HepG2 (cell line): ENCODE data around the gene ORC3. TPM values are rescaled to one million over a fixed set of nuclear protein-coding genes. Genes with fewer than 3 reads are reported as not detected.

Experiments used
- BCL3 ChIP-seq: sonication (generic); formaldehyde crosslinking; IDR thresholded peaks from 2 replicates; pipeline ENCODE4 v1.5.1; 2020; ENCODE audit warnings: mild to moderate bottlenecking, missing genetic modification reagents, moderate library complexity
- BRF2 ChIP-seq: sonication (generic); formaldehyde crosslinking; IDR thresholded peaks from 2 replicates; pipeline ENCODE4 v1.8.1; 2022; ENCODE audit warnings: mild to moderate bottlenecking, missing genetic modification reagents
- CHCHD3 ChIP-seq: sonication (generic); formaldehyde crosslinking; IDR thresholded peaks from 2 replicates; pipeline ENCODE4 v1.8.0; 2022; ENCODE audit warnings: mild to moderate bottlenecking, missing genetic modification reagents, moderate library complexity
- DRAP1 ChIP-seq: IDR thresholded peaks from 2 replicates; pipeline ENCODE4 v1.6.1; 2016; ENCODE audit warnings: missing genetic modification reagents, missing compliant biosample characterization
- FOXC1 ChIP-seq: sonication (generic); formaldehyde crosslinking; IDR thresholded peaks from 2 replicates; pipeline ENCODE4 v1.8.0; 2022; ENCODE audit warnings: mild to moderate bottlenecking, missing genetic modification reagents, borderline replicate concordance
- GABPA ChIP-seq, 2 experiments: IDR thresholded peaks; 2 replicates each; pipeline ENCODE4 v1.6.1; 2011 to 2016; ENCODE audit warnings: low read depth in 2 of 2, low read length in 1 of 2, missing biosample characterization in 1 of 2, missing genetic modification characterization in 1 of 2
- HIC2 ChIP-seq: sonication (generic); formaldehyde crosslinking; IDR thresholded peaks from 2 replicates; pipeline ENCODE4 v1.9.0; 2022; ENCODE audit warnings: low read depth, missing genetic modification reagents
- IRF2 ChIP-seq: IDR thresholded peaks from 2 replicates; pipeline ENCODE4 v1.6.1; 2018; ENCODE audit warnings: missing genetic modification reagents, missing compliant biosample characterization
- KMT2B ChIP-seq: IDR thresholded peaks from 2 replicates; pipeline ENCODE4 v1.6.1; 2016; ENCODE audit warnings: missing genetic modification reagents, missing compliant biosample characterization
- NCOA2 ChIP-seq: sonication (generic); formaldehyde crosslinking; IDR thresholded peaks from 2 replicates; pipeline ENCODE4 v1.8.0; 2022; ENCODE audit warnings: inconsistent platforms
- NCOA5 ChIP-seq: sonication (generic); formaldehyde crosslinking; IDR thresholded peaks from 2 replicates; pipeline ENCODE4 v1.4.0; 2020; ENCODE audit warnings: missing genetic modification reagents
- NR2F2 ChIP-seq: IDR thresholded peaks from 2 replicates; pipeline ENCODE4 v1.6.1; 2012; ENCODE audit warnings: low read depth, inconsistent platforms, borderline replicate concordance
- POLR2A ChIP-seq, 2 experiments: IDR thresholded peaks; 2 replicates each; pipeline ENCODE4 v1.6.1; 2011; ENCODE audit warnings: low read depth in 2 of 2, low read length in 2 of 2, mild to moderate bottlenecking in 1 of 2, moderate library complexity in 1 of 2; ENCODE audit not compliant: insufficient read depth in 1 of 2
- POLR2AphosphoS2 ChIP-seq: IDR thresholded peaks from 2 replicates; pipeline ENCODE4 v1.6.1; 2011; ENCODE audit warnings: low read depth, low read length, improper control_type of control experiment
- RBM39 ChIP-seq: fragments of 200-400 bp; formaldehyde crosslinking; IDR thresholded peaks from one replicate; pipeline ENCODE4 v1.6.1; 2018; ENCODE audit warnings: antibody characterized with exemption, mild to moderate bottlenecking, low read depth, low read length; ENCODE audit not compliant: poor library complexity, severe bottlenecking
- ZFP90 ChIP-seq: sonication (generic); formaldehyde crosslinking; IDR thresholded peaks from 2 replicates; pipeline ENCODE4 v1.8.0; 2022; ENCODE audit warnings: missing genetic modification reagents, mild to moderate bottlenecking, inconsistent platforms, borderline replicate concordance
- ZNF143 ChIP-seq: sonication (generic); formaldehyde crosslinking; IDR thresholded peaks from 2 replicates; pipeline ENCODE4 v1.4.0; 2020; ENCODE audit warnings: missing genetic modification reagents
- ZNF260 ChIP-seq: sonication (generic); formaldehyde crosslinking; IDR thresholded peaks from 2 replicates; pipeline ENCODE4 v1.4.0; 2020; ENCODE audit warnings: missing genetic modification reagents, low read depth, mild to moderate bottlenecking, borderline replicate concordance
- ZNF329 ChIP-seq: sonication (generic); formaldehyde crosslinking; IDR thresholded peaks from 2 replicates; pipeline ENCODE4 v1.9.0; 2021; ENCODE audit warnings: low read depth, mild to moderate bottlenecking, missing genetic modification reagents
- ZNF335 ChIP-seq: sonication (generic); formaldehyde crosslinking; IDR thresholded peaks from 2 replicates; pipeline ENCODE4 v1.4.0; 2020; ENCODE audit warnings: missing genetic modification reagents
- ZNF383 ChIP-seq: sonication (generic); formaldehyde crosslinking; IDR thresholded peaks from 2 replicates; pipeline ENCODE4 v1.4.0; 2020; ENCODE audit warnings: missing genetic modification reagents, mild to moderate bottlenecking, borderline replicate concordance
- ZNF496 ChIP-seq: sonication (generic); formaldehyde crosslinking; IDR thresholded peaks from 2 replicates; pipeline ENCODE4 v1.8.1; 2023; ENCODE audit warnings: mild to moderate bottlenecking, moderate library complexity, missing genetic modification reagents; ENCODE audit not compliant: insufficient replicate concordance
- ZUFSP ChIP-seq: sonication (generic); formaldehyde crosslinking; IDR thresholded peaks from 2 replicates; pipeline ENCODE4 v1.9.0; 2021; ENCODE audit warnings: missing genetic modification reagents, mild to moderate bottlenecking, borderline replicate concordance
- polyA plus RNA-seq, 8 experiments: library from polyadenylated mRNA; depleted of rRNA in 3 of 8; stranded (reverse) in 7 of 8; unstranded in 1 of 8; fragments of >200 nt; fragmentation: Illumina TruSeq in 4 of 8; extraction: Trizol in 4 of 8; gene quantifications; 2 replicates each; pipeline versions ENCODE4 v1.2.1 to v1.2.3, GENCODE V29; 2011 to 2016; ENCODE audit warnings: low read depth in 4 of 8, missing spikeins in 1 of 8, mixed read lengths in 1 of 8; ENCODE audit not compliant: insufficient read depth in 1 of 8
- total RNA-seq, 5 experiments: library from RNA; depleted of rRNA; stranded (reverse); fragments of >200 nt; fragmentation: Illumina TruSeq; extraction: Trizol; gene quantifications; 2 replicates each; pipeline ENCODE4 v1.2.3, GENCODE V29; 2016; ENCODE audit warnings: low read depth in 1 of 5

Gene ORC3
- total and polyA plus RNA-seq, 2 of the 13 experiments (the other 11 are each of a cell fraction or from before 2014, with no cell fraction given), result 21.8 to 43.5 TPM

GRCh38 chr6:87700397-87701343 lies 110.7 kb downstream of the ORC3 start (continued):
- TF ChIP-seq HIC2, result no peak
- no peak for TF ChIP-seq NCOA2
- TF ChIP-seq BCL3 (CRISPR knock-in tag), result no peak
- no peak for TF ChIP-seq DRAP1
- peak in 1 of 2 experiments; percentile 42; a peak in 1 of 4 replicates for TF ChIP-seq POLR2A (IDR thresholded peaks at IDR 0.05; ENCODE audit: insufficient read depth in 1 of 2, low read depth in 2 of 2, low read length in 2 of 2)
- TF ChIP-seq CHCHD3 (CRISPR knock-in tag), result 0 out of 2 replicates have a peak, but pooled peaks have one; percentile 2
- TF ChIP-seq ZNF496 (CRISPR knock-in tag), result no peak
- no peak for TF ChIP-seq ZNF329 (CRISPR knock-in tag)
- TF ChIP-seq NCOA5 (CRISPR knock-in tag), result no peak
- TF ChIP-seq BRF2 (CRISPR knock-in tag), result no peak
- 0 out of 2 replicates have a peak, but pooled peaks have one; percentile 10 for TF ChIP-seq ZFP90 (CRISPR knock-in tag)
- no peak for TF ChIP-seq GABPA (IDR thresholded peaks at IDR 0.05; ENCODE audit: low read depth, low read length)
- TF ChIP-seq GABPA (CRISPR knock-in tag; IDR thresholded peaks at IDR 0.05; ENCODE audit: low read depth), result no peak
- 0 out of 2 replicates have a peak, but pooled peaks have one; percentile 40 for TF ChIP-seq KMT2B (CRISPR knock-in tag)
- TF ChIP-seq FOXC1 (CRISPR knock-in tag), result no peak
- no peak for TF ChIP-seq ZUFSP (CRISPR knock-in tag)
- no peak for TF ChIP-seq POLR2AphosphoS2
- TF ChIP-seq ZNF335 (CRISPR knock-in tag), result no peak
- no peak for TF ChIP-seq NR2F2
- no peak; the same call in 1 of the 2 replicates for TF ChIP-seq ZNF383 (CRISPR knock-in tag)
- no peak for TF ChIP-seq ZNF143
- no peak for TF ChIP-seq RBM39
- TF ChIP-seq ZNF260 (CRISPR knock-in tag), result no peak
- TF ChIP-seq IRF2 (CRISPR knock-in tag), result no peak
